Ovary (tissue), 9 donors: ENCODE results near the gene ACY1. TPM values are rescaled to one million over a fixed set of nuclear protein-coding genes. Genes with fewer than 3 reads are reported as not detected.

Experiments
- DNase-seq, 5 donors: peaks; one replicate each; pipeline ENCODE4 v3.0.0-alpha.2; 2019 to 2020
- H3K27ac ChIP-seq, 2 donors: fragments of 200-600 bp; one replicate each; pipeline versions ENCODE4 v1.5.1 to v1.8.0; 2019 to 2022
- H3K27me3 ChIP-seq: fragments of 200-600 bp; one replicate; pipeline ENCODE4 v1.8.0; 2022
- H3K36me3 ChIP-seq: fragments of 200-600 bp; sonication (generic); one replicate; pipeline ENCODE4 v1.5.1; 2019
- H3K4me1 ChIP-seq: one replicate; pipeline ENCODE4 v1.8.1; 2013; ENCODE audit warnings: mild to moderate bottlenecking, moderate library complexity; ENCODE audit not compliant: insufficient read depth
- H3K4me3 ChIP-seq: fragments of 200-600 bp; sonication (generic); one replicate; pipeline ENCODE4 v1.5.1; 2017
- H3K9me3 ChIP-seq, 2 donors: fragments of 200-600 bp in 1 of 2; sonication (generic) in 1 of 2; one replicate each; pipeline versions ENCODE4 v1.5.1 to v1.8.1; 2013 to 2019; ENCODE audit warnings: mild to moderate bottlenecking in 1 of 2, moderate library complexity in 1 of 2
- EP300 ChIP-seq: sonication (generic); formaldehyde crosslinking; IDR thresholded peaks from one replicate; pipeline ENCODE4 v1.6.1; 2017; ENCODE audit warnings: antibody characterized with exemption
- POLR2A ChIP-seq: fragments of 450-650 bp; IDR thresholded peaks from one replicate; pipeline ENCODE4 v1.6.1; 2017; ENCODE audit warnings: antibody characterized with exemption, mild to moderate bottlenecking, moderate library complexity
- WGBS, 3 donors: extraction: QIAGEN DNeasy Blood & Tissue Kit in 1 of 3; methylation state at CpG; one replicate each; pipeline versions ENCODE4 v1.1.5 to v1.1.7; 2013 to 2017; 5-methylcytosine and 5-hydroxymethylcytosine counted together
- intact Hi-C, 4 donors: fragments of 100-400 bp; cut with DNase I; formaldehyde crosslinking; loops; one replicate each; pipeline versions ENCODE4 v1.11.0 to v1.15.1; 2022 to 2023
- polyA plus RNA-seq, 2 donors: library from polyadenylated mRNA; stranded (reverse); fragments of 200-250 nt in 1 of 2; fragments of 350-450 nt in 1 of 2; fragmentation: Illumina TruSeq in 1 of 2; extraction: RNeasy Lipid Tissue Mini Kit (QIAGEN cat#74804) in 1 of 2; gene quantifications; one replicate each; pipeline ENCODE4 v1.2.3, GENCODE V29; 2013 to 2014
- total RNA-seq, 7 donors: library from RNA; depleted of rRNA in 2 of 7; stranded (reverse); fragments of >200 nt in 2 of 7; fragmentation: NEBNext Ultra II Directional in 3 of 7; extraction: Animal tissue kit (Norgen Biotek cat#: 25700) in 3 of 7; gene quantifications; one replicate each; pipeline versions ENCODE4 v1.1.0 to v1.2.4, GENCODE V29; 2016 to 2023
- TF ChIP-seq, protein P1 (sequence below), 3 donors: fragments of 450-650 bp in 2 of 3; fragments of 200-600 bp in 1 of 3; IDR thresholded peaks; one replicate each; pipeline versions ENCODE4 v1.5.1 to v1.8.0; 2016 to 2022; ENCODE audit warnings: antibody characterized with exemption in 3 of 3, mild to moderate bottlenecking in 1 of 3
- donor health status: DM: no; HTN: no; CAD: no; lungs with moderate emphysema.
- donor health status: DM: no; HTN: no; CAD: no.
- donor health status: Bipolar disorder and iron deficiency.
- donor health status: DM: yes; HTN: yes; CAD: no.
- donor health status: DM: no; HTN: no; CAD: no.
- donor health status: DM: yes; HTN: yes; CAD: no.

The ACY1 gene
- total and polyA plus RNA-seq, 9 donors: 8.4 to 27.4 (median 14.7) TPM

DNA sequence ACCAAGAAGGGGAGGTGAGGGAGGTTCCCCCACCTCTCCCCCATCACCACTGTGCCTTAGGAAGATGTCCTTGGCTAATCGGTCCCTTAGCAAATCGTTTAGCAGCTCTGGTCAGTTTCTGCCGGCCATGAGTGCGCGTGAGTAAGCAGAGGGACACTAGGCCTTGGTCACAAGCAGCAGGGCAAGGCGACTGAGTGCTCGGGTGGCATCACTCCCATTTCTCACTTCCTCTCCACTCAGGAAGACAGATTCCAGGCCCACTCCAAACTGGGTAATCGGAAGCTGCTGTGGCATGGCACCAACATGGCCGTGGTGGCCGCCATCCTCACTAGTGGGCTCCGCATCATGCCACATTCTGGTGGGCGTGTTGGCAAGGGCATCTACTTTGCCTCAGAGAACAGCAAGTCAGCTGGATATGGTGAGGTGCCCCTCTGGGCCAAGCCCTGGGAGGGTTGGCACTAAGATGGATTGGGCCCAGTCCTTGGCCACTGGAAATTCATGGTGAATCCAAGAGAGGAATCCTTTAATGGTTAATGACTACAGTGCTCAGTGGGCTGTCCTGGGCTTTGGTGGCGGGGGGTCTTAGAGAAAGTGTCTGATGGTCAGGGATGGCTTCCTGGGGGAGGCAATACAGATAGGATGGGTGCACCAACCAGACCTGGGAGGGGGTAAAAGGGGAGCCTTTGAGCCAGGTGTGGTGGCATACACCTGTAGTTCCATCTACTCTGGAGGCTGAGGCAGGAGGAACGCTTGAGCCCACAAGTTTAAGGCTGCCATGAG, 37.2 kb upstream of the ACY1 start:
- Histone ChIP-seq H3K4me3 (no peak overlapping the region), H3K36me3 (no peaks in the 10 kb centered on the region), H3K27me3 (no peaks in the 10 kb centered on the region), H3K27ac (no peak overlapping the region), H3K4me1 (peaks cover 10% of the 10 kb centered on the region), H3K9me3 (no peaks in the 10 kb centered on the region)
- WGBS, 3 donors: 89 to 95% (median 93%) methylated on average over 14 of the region's 14 CpGs
- DNase-seq: peak in 1 of 5 donors; percentile 12
- no peak for TF ChIP-seq POLR2A
- TF ChIP-seq, protein P1, sequence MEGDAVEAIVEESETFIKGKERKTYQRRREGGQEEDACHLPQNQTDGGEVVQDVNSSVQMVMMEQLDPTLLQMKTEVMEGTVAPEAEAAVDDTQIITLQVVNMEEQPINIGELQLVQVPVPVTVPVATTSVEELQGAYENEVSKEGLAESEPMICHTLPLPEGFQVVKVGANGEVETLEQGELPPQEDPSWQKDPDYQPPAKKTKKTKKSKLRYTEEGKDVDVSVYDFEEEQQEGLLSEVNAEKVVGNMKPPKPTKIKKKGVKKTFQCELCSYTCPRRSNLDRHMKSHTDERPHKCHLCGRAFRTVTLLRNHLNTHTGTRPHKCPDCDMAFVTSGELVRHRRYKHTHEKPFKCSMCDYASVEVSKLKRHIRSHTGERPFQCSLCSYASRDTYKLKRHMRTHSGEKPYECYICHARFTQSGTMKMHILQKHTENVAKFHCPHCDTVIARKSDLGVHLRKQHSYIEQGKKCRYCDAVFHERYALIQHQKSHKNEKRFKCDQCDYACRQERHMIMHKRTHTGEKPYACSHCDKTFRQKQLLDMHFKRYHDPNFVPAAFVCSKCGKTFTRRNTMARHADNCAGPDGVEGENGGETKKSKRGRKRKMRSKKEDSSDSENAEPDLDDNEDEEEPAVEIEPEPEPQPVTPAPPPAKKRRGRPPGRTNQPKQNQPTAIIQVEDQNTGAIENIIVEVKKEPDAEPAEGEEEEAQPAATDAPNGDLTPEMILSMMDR (IDR thresholded peaks at IDR 0.05): no peak
- TF ChIP-seq EP300: no peak
- intact Hi-C loops: loop anchor here in 1 of 4 donors (10.0 kb wide), 1 partner anchor 1331 kb away; the partner anchor contains the start of genes CISH and MAPKAPK3

DNA sequence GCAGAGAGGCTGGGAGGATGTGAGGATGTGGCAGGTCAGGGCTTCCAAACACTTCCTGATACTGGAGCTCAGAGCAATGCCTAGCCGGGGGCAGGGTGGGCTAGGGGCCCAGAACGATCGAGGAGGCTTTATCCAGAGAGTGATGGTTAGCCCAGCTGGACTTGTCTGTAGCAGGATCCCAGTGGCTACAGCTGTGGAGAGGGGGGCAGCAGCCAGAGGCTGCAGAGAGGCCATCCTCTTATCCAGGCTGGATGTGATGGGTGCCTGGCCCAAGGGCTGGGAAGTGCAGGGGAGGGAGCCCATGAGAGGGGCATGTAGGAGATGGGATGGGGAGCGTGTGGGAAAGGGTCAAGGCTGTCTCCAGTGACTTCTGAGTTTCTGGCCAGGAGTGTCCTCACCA, 36.5 kb upstream of the ACY1 start:
- TF ChIP-seq EP300 (no peak), POLR2A (no peak)
- TF ChIP-seq, protein P1 (IDR thresholded peaks at IDR 0.05): no peak
- Histone ChIP-seq H3K36me3 (no peaks in the 10 kb centered on the region), H3K4me3 (no peak overlapping the region), H3K27me3 (no peaks in the 10 kb centered on the region), H3K4me1 (peaks cover 10% of the 10 kb centered on the region), H3K27ac (no peak overlapping the region), H3K9me3 (no peaks in the 10 kb centered on the region)
- intact Hi-C loops: loop anchor here in 1 of 4 donors (10.0 kb wide), 1 partner anchor 1332 kb away; the partner anchor contains the start of genes CISH and MAPKAPK3
- WGBS, 3 donors: 64 to 75% (median 65%) methylated on average over 4 of the region's 4 CpGs
- DNase-seq: peak in 1 of 5 donors; percentile 23

DNA sequence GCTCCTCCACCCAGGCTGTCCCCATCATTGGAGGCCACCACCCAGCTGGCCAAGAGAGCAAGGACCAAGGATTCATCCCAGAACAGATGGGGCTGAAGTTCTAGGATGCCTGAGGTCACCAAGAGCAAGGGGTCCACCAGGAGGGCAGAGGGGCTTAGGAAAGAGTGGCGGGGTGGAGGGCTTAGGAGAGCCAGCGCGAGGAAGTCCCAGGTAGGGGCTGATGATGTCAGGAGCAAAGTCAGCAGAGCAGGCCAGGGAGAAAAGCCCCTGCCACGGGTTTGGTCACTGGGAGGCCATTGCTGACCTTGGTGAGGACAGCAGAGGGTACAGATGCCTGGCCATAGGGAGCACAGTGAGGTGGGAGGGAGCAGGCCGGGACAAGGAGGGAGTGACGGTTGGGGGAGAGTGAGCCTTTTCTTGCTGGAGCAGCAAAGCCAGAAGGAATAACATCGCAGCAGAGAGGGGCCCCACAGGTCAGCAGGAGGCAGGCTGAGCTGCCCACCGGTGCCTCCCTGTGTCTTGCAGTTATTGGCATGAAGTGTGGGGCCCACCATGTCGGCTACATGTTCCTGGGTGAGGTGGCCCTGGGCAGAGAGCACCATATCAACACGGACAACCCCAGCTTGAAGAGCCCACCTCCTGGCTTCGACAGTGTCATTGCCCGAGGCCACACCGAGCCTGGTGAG, 36.0 kb upstream of the ACY1 start:
- DNase-seq: peak in 1 of 5 donors; percentile 25
- Histone ChIP-seq H3K27me3 (no peaks in the 10 kb centered on the region), H3K4me1 (peaks cover 9% of the 10 kb centered on the region), H3K4me3 (no peak overlapping the region), H3K27ac (no peak overlapping the region), H3K36me3 (no peaks in the 10 kb centered on the region), H3K9me3 (no peaks in the 10 kb centered on the region)
- intact Hi-C loops: loop anchor here in 1 of 4 donors (10.0 kb wide), 1 partner anchor 1333 kb away; the partner anchor contains the start of genes CISH and MAPKAPK3
- 68 to 72% (median 71%) methylated on average over 13 of the region's 13 CpGs for WGBS, 3 donors
- TF ChIP-seq POLR2A (no peak), EP300 (no peak)
- TF ChIP-seq, protein P1 (IDR thresholded peaks at IDR 0.05): no peak

DNA sequence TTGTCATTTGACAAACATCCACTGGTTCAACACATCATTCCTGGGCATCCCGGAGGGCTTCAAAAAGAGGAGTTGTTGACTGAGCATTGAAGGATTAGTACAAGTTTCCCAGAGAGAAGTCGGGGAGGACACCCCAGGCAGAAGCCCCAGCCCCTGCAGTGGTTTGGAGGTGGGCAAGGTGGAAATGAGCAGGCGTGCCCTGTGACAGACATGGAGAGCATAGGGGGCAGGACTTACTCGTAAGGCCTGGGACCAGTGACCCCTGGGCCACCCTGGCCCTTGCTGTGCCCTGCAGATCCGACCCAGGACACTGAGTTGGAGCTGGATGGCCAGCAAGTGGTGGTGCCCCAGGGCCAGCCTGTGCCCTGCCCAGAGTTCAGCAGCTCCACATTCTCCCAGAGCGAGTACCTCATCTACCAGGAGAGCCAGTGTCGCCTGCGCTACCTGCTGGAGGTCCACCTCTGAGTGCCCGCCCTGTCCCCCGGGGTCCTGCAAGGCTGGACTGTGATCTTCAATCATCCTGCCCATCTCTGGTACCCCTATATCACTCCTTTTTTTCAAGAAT, 35.2 kb upstream of the ACY1 start:
- 92 to 94% (median 94%) methylated on average over 10 of the region's 10 CpGs for WGBS, 3 donors
- peak in 1 of 5 donors; percentile 23 for DNase-seq
- no peak for TF ChIP-seq EP300
- no peak for TF ChIP-seq POLR2A
- TF ChIP-seq, protein P1 (IDR thresholded peaks at IDR 0.05): no peak
- intact Hi-C loops: loop anchor here in 1 of 4 donors (10.0 kb wide), 1 partner anchor 1333 kb away; the partner anchor contains the start of genes CISH and MAPKAPK3
- Histone ChIP-seq H3K4me3 (no peak overlapping the region), H3K36me3 (no peaks in the 10 kb centered on the region), H3K9me3 (no peaks in the 10 kb centered on the region), H3K4me1 (peaks cover 2% of the 10 kb centered on the region), H3K27me3 (no peaks in the 10 kb centered on the region), H3K27ac (no peak overlapping the region)
